Epithelial cell of proximal tubule (primary cell): ENCODE measurements around the gene ATG9A. TPM values are rescaled to one million over a fixed set of nuclear protein-coding genes. Genes with fewer than 3 reads are reported as not detected.

Source experiments
- DNase-seq: peaks from one replicate; pipeline ENCODE4 v3.0.0-alpha.2; 2011; ENCODE audit warnings: low read depth
- H3K4me3 ChIP-seq: 2 replicates; pipeline ENCODE4 v1.5.1; 2011; ENCODE audit warnings: low read depth, mild to moderate bottlenecking, low read length
- total RNA-seq: library from RNA; depleted of rRNA; stranded (reverse); fragments of >200 nt; gene quantifications from 2 replicates; pipeline ENCODE4 v1.2.3, GENCODE V29; 2015
- TF ChIP-seq, protein P1 (sequence below): conservative IDR thresholded peaks from 2 replicates; pipeline ENCODE4 v1.5.1; 2012; ENCODE audit warnings: low read depth, mild to moderate bottlenecking, low read length

The ATG9A gene
- total RNA-seq, 1 donor from 2014 or later: 34.1 TPM

DNA sequence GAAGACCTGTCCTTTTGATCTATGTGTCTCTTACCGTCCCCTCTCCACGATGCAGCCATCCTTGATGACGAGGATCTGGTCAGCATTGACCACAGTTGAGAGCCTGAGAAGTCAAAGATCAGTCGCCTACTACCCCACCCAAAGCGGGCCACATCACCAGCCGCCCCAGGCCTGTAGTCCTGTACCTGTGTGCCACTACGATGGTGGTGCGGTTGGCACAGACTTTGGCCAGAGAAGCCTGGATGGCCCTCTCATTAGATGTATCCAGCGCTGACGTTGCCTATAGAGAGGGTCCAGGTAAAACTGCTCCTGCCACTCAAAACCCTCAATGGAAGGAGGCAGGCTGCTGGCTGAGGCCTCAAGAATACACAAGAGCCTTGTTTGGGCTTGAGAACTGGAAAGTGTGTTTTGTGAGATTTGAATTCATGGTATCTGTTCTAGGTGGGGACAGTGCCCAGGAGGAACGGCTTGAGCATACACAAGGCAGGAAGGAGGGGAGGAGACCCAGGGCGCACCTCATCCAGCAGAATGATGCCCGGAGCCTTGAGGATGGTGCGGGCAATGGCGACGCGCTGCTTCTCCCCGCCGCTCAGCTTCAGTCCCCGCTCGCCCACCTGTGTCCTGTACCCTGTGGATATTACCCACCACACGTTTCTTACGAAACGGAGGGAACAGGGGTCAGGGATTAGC is 19.1 kb downstream of the ATG9A start:
- TF ChIP-seq, protein P1, sequence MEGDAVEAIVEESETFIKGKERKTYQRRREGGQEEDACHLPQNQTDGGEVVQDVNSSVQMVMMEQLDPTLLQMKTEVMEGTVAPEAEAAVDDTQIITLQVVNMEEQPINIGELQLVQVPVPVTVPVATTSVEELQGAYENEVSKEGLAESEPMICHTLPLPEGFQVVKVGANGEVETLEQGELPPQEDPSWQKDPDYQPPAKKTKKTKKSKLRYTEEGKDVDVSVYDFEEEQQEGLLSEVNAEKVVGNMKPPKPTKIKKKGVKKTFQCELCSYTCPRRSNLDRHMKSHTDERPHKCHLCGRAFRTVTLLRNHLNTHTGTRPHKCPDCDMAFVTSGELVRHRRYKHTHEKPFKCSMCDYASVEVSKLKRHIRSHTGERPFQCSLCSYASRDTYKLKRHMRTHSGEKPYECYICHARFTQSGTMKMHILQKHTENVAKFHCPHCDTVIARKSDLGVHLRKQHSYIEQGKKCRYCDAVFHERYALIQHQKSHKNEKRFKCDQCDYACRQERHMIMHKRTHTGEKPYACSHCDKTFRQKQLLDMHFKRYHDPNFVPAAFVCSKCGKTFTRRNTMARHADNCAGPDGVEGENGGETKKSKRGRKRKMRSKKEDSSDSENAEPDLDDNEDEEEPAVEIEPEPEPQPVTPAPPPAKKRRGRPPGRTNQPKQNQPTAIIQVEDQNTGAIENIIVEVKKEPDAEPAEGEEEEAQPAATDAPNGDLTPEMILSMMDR: no peak
- DNase-seq: no peak
- H3K4me3 ChIP-seq: no peak overlapping the region

DNA sequence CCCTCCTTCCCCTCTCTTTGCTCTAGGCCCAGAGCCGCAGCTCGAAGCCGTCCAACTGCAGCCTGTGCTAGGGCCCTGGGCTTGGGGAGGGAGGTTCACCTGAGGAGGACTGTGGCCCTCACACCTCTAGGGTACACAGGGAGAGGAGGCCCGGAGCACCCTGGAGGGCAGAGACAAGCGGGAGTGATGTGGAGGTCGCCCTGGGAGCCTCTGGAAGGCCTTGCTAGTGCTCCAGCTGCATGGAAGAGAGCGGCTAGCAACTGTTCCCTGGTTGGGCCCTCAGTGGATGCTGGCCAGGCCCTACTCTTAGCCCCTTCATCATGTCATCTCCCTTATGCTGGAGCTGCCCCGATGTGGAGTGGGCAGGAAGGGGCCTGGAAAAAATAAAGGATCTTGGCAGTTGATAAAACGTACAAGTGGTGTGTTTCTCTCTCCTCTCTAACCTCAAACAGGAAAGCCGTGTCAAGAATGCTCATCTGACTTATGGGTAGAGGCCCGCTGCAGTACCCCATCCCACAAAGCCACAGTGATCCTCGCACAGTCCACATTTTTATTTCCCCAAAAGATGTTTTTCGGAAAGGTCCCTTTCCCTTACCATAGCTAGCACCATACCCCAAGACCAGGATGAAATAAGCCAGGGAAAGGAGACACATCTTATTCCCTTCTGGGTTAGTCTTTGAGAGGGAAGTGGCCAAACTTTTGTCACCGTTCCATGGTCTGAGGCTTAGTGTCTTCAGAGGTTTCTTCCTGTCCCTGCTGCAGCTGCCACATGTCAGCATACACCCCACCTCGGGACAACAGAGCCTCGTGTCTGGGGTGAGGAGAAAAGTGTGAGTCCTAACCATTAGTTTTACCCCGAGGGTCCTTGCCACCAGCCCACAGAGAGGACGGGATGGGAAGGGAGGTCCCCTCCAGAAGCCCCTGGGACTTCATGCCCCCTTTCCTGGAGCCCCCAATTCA is 19.9 kb downstream of the ATG9A start:
- H3K4me3 ChIP-seq: no peak overlapping the region
- DNase-seq: no peak
- TF ChIP-seq, protein P1: no peak

DNA sequence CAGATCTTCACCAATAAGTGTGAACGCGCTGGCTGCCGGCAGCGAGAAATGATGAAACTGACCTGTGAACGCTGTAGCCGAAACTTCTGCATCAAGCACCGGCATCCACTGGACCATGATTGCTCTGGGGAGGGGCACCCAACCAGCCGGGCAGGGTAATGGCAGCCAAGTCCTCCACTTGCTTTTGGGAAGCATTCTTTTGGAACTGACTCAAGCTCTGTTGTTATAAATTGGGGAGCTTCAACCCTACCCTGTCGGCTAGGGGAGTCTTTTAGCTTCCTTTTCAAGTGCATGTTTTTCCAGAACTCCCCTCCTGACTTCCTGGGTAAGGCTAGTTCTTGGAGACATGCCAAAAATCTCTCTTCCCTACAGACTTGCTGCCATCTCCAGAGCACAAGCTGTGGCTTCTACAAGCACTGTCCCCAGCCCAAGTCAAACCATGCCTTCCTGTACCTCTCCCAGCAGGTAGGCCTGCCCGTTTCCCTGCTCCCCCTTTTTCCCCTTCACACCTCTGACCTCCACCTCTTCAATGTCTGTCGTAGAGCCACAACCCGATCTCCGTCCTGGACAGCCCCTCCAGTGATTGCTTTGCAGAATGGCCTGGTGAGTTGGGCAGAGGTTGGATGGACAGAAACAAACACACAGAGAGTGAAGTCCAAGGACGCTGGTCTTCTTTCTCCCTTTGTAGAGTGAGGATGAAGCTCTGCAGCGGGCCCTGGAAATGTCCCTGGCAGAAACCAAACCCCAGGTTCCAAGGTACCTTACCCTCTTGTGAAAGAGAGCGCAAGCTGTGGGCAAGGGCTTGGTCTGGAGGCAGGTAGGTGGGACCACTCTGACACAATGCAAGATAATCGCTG is 21.3 kb downstream of the ATG9A start:
- DNase-seq: no peak
- peak overlapping the region; percentile 82 for H3K4me3 ChIP-seq

DNA sequence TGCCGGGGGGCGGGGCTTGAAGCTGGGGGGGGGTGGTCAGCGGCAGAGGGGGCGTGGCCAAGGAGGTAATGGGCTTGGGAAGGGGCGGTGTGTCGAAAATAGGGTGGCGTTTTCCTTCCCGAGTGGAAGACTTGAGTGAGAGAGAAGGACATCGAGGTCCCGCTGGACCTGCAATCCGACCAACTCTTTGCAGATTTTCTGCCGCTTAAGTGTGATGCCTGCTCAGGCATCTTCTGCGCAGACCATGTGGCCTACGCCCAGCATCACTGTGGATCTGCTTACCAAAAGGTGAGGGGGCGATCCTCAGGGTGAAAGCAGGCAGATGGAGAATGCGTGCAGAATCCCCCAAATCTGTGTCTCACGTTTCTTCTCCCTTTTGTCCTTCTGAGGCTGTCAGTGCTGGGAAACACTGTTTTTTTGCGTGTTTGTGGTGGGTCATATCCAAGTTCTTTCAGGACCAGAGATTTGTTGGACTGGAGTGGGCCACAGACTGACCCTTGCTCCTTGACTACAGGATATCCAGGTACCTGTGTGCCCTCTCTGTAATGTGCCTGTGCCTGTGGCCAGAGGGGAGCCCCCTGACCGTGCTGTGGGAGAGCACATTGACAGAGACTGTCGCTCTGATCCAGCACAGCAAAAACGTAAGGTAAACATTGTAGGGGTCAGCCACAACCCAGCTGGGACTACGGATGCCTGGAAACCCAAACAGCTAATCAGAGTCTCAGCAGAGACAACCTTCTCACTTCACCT is 22.1 kb downstream of the ATG9A start:
- no peak for DNase-seq
- peak overlapping the region; percentile 82 for H3K4me3 ChIP-seq
- TF ChIP-seq, protein P1: no peak

More for the DNA sequence above, 21.3 kb downstream of the ATG9A start:
- TF ChIP-seq, protein P1: no peak

DNA sequence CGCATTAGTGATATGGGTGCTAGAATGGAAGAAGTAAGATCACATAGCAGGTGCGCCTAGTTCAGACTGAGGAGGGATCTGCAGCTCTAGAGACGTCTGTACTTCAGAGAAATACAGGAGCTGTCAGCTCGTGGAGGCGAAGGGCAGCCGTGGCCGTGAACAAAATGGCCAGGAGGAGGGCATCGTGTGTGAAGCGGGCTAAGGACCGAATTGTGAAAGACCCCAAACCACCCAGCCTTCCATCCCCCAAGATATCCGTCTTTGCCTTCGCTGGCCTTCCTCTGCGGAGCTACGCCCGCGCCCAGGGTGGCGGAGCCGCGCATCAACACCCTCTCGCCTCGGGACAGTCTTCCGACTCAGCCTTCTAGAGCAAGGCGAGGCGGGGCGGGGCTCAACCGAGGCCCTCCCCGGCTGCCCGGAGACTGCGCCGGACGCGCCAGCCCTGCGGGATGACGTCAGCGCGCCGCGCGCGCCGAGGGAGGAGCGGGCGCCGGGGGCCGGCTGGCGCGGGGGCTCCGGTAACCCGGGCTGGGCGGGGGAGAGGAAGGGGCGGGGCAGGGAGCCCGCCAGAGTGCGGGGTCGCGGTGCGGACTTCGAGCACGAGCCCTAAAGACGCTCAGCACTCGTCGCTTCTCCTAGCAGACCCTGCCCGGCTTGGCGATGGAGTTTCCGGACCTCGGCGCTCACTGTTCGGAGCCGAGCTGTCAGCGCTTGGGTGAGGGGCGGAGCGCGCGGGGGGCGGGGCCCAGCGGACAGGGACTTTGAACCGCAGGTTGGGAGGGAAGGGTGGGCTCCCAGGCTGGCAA is 22.9 kb downstream of the ATG9A start, which contains the start of gene ZFAND2B:
TSS of gene ZFAND2B (plus strand) at position 455 of the 806 bp plus-strand sequence. CDS start at position 661, 206 bp downstream.
- TF ChIP-seq, protein P1: no peak
- peak; percentile 27 for DNase-seq
- H3K4me3 ChIP-seq: peak within 1 kb of the TSS; percentile 82
